Sigmoid colon (tissue), 4 donors: ENCODE results near the gene CCNDBP1.

Experiments
- CTCF ChIP-seq, 4 experiments: fragments of 450-650 bp in 3 of 4; fragments of 200-600 bp in 1 of 4; IDR thresholded peaks; one replicate each; pipeline ENCODE4 v1.5.1; 2016 to 2019; ENCODE audit warnings: antibody characterized with exemption in 4 of 4, mild to moderate bottlenecking in 3 of 4, moderate library complexity in 2 of 4
- POLR2A ChIP-seq, 2 donors: fragments of 450-650 bp; IDR thresholded peaks; one replicate each; pipeline ENCODE4 v1.6.1; 2016; ENCODE audit warnings: antibody characterized with exemption in 2 of 2, mild to moderate bottlenecking in 2 of 2, moderate library complexity in 2 of 2
- POLR2AphosphoS5 ChIP-seq, 4 donors: sonication (generic); formaldehyde crosslinking; IDR thresholded peaks; one replicate each; pipeline ENCODE4 v1.6.1; 2017; ENCODE audit warnings: antibody characterized with exemption in 4 of 4

GRCh38 chr15:43232289-43232874 lies 47.2 kb downstream of the CCNDBP1 start:
- no peak for TF ChIP-seq POLR2AphosphoS5 (IDR thresholded peaks at IDR 0.05)
- TF ChIP-seq POLR2A (IDR thresholded peaks at IDR 0.05) = no peak
- no peak for TF ChIP-seq CTCF (IDR thresholded peaks at IDR 0.05)
